Hepatocyte (in vitro differentiated cells): ENCODE data around the gene NT5M.

Source experiments
- EZH2phosphoT487 ChIP-seq: fragments of 200-600 bp; sonication (generic); IDR thresholded peaks from one replicate; pipeline ENCODE4 v1.6.1; 2018; ENCODE audit warnings: antibody characterized with exemption, mild to moderate bottlenecking, low read depth, moderate library complexity; ENCODE audit not compliant: unreplicated experiment, severe bottlenecking
- TF ChIP-seq, protein P1 (sequence below): fragments of 200-600 bp; sonication (generic); IDR thresholded peaks from 2 replicates; pipeline ENCODE4 v1.5.1; 2016; ENCODE audit warnings: antibody characterized with exemption, mild to moderate bottlenecking; ENCODE audit not compliant: poor library complexity

DNA sequence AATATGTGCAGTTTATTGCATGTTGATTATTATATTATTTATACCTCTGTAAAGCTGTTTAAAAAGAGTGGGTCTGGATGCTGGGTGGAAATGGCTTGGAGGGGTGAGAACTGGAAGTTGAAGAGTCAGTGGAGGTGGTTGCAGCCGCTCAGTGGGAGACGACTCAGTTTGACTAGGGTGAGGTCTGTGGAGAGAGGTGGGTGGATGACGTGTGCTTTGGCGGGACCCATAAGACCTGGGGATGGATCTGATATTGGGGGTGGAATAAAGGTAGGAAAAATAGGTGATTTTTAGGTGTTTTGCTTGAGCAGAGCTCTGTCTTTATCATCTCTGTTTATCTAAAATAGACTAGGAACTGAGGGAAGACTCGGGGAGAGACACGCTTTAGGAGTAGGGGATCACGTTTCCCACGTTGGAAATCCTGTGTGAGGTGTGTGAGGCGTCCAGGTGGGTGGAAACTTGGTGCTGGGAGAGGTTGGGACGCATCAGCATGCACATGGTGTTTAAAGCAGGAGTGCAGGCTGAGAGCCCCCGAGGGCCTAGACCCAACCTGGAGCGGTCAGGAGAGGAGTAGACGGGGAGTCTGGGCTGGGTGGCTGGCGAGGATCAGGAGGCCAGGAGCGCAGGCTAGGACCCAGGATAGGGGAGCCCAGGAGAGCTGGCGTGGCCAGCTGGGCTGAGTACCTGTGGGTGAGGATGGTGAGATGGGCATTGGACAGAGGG, 17.2 kb downstream of the NT5M start:
- TF ChIP-seq, protein P1, sequence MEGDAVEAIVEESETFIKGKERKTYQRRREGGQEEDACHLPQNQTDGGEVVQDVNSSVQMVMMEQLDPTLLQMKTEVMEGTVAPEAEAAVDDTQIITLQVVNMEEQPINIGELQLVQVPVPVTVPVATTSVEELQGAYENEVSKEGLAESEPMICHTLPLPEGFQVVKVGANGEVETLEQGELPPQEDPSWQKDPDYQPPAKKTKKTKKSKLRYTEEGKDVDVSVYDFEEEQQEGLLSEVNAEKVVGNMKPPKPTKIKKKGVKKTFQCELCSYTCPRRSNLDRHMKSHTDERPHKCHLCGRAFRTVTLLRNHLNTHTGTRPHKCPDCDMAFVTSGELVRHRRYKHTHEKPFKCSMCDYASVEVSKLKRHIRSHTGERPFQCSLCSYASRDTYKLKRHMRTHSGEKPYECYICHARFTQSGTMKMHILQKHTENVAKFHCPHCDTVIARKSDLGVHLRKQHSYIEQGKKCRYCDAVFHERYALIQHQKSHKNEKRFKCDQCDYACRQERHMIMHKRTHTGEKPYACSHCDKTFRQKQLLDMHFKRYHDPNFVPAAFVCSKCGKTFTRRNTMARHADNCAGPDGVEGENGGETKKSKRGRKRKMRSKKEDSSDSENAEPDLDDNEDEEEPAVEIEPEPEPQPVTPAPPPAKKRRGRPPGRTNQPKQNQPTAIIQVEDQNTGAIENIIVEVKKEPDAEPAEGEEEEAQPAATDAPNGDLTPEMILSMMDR = no peak
- TF ChIP-seq EZH2phosphoT487 = no peak
